Liver (tissue), 9 donors: Measurements from ENCODE around the gene UMAD1. TPM values are rescaled to one million over a fixed set of nuclear protein-coding genes. Genes with fewer than 3 reads are reported as not detected.

Source experiments
- DNase-seq: peaks from one replicate; pipeline ENCODE4 v3.0.0-alpha.2; 2017; ENCODE audit warnings: low spot score
- H3K27ac ChIP-seq, 2 donors: one replicate each; pipeline ENCODE4 v1.7.0; 2013; ENCODE audit warnings: inconsistent platforms in 2 of 2, low read length in 2 of 2, control low read depth in 1 of 2, low read depth in 1 of 2, mild to moderate bottlenecking in 1 of 2
- H3K27me3 ChIP-seq, 4 donors: one replicate each; pipeline versions ENCODE4 v1.6.1 to v1.7.0; 2013; ENCODE audit warnings: low read length in 3 of 4, inconsistent platforms in 1 of 4, mild to moderate bottlenecking in 1 of 4, moderate library complexity in 1 of 4; ENCODE audit not compliant: control insufficient read depth in 4 of 4, insufficient read depth in 4 of 4
- H3K36me3 ChIP-seq, 4 donors: one replicate each; pipeline versions ENCODE4 v1.6.1 to v1.7.0; 2013; ENCODE audit warnings: low read length in 3 of 4, mild to moderate bottlenecking in 3 of 4, low read depth in 1 of 4, moderate library complexity in 1 of 4; ENCODE audit not compliant: control insufficient read depth in 4 of 4, insufficient read depth in 3 of 4
- H3K4me1 ChIP-seq, 4 donors: one replicate each; pipeline versions ENCODE4 v1.6.1 to v1.7.0; 2013; ENCODE audit warnings: low read length in 3 of 4, mild to moderate bottlenecking in 3 of 4, moderate library complexity in 1 of 4; ENCODE audit not compliant: control insufficient read depth in 4 of 4, insufficient read depth in 4 of 4
- H3K4me3 ChIP-seq, 3 donors: one replicate each; pipeline versions ENCODE4 v1.6.1 to v1.7.0; 2013; ENCODE audit warnings: low read length in 3 of 3, control low read depth in 1 of 3, low read depth in 1 of 3, mild to moderate bottlenecking in 1 of 3
- H3K9ac ChIP-seq, 2 donors: one replicate each; pipeline ENCODE4 v1.7.0; 2013; ENCODE audit warnings: low read length in 2 of 2, mild to moderate bottlenecking in 2 of 2, moderate library complexity in 2 of 2, control low read depth in 1 of 2, low read depth in 1 of 2
- H3K9me3 ChIP-seq, 4 donors: one replicate each; pipeline versions ENCODE4 v1.6.1 to v1.7.0; 2013; ENCODE audit warnings: low read length in 3 of 4; ENCODE audit not compliant: control insufficient read depth in 4 of 4
- ATF3 ChIP-seq: IDR thresholded peaks from 2 replicates; pipeline ENCODE4 v1.6.1; 2016; ENCODE audit warnings: antibody characterized with exemption
- CTCF ChIP-seq: fragments of 150-350 bp; IDR thresholded peaks from 2 replicates; pipeline ENCODE4 v1.5.1; 2017; ENCODE audit warnings: improper control_type of control experiment, low read depth, low read length; ENCODE audit not compliant: missing input control
- EGR1 ChIP-seq, 2 donors: IDR thresholded peaks; 2 replicates each; pipeline ENCODE4 v1.6.1; 2016 to 2018; ENCODE audit warnings: antibody characterized with exemption in 2 of 2, low read depth in 2 of 2
- FOXA1 ChIP-seq: IDR thresholded peaks from 2 replicates; pipeline ENCODE4 v1.6.1; 2016; ENCODE audit warnings: antibody characterized with exemption
- FOXA2 ChIP-seq: IDR thresholded peaks from 2 replicates; pipeline ENCODE4 v1.6.1; 2016; ENCODE audit warnings: antibody characterized with exemption
- GABPA ChIP-seq, 2 donors: IDR thresholded peaks in 1 of 2; conservative IDR thresholded peaks in 1 of 2; 2 replicates each; pipeline ENCODE4 v1.6.1; 2016; ENCODE audit warnings: antibody characterized with exemption in 2 of 2, mild to moderate bottlenecking in 1 of 2, moderate library complexity in 1 of 2
- HNF4A ChIP-seq, 2 donors: conservative IDR thresholded peaks; 2 replicates each; pipeline ENCODE4 v1.6.1; 2016; ENCODE audit warnings: antibody characterized with exemption in 2 of 2, mild to moderate bottlenecking in 2 of 2
- HNF4G ChIP-seq: IDR thresholded peaks from 2 replicates; pipeline ENCODE4 v1.6.1; 2016; ENCODE audit warnings: antibody characterized with exemption
- JUND ChIP-seq, 2 donors: IDR thresholded peaks; 2 replicates each; pipeline ENCODE4 v1.6.1; 2016; ENCODE audit warnings: antibody characterized with exemption in 2 of 2
- MAX ChIP-seq: IDR thresholded peaks from 2 replicates; pipeline ENCODE4 v1.6.1; 2016; ENCODE audit warnings: antibody characterized with exemption
- NR2F2 ChIP-seq: IDR thresholded peaks from 2 replicates; pipeline ENCODE4 v1.6.1; 2016; ENCODE audit warnings: antibody characterized with exemption
- RAD21 ChIP-seq, 2 donors: IDR thresholded peaks; 2 replicates each; pipeline ENCODE4 v1.6.1; 2016; ENCODE audit warnings: antibody characterized with exemption in 2 of 2, mild to moderate bottlenecking in 2 of 2
- REST ChIP-seq: IDR thresholded peaks from 2 replicates; pipeline ENCODE4 v1.6.1; 2016; ENCODE audit warnings: antibody characterized with exemption, mild to moderate bottlenecking
- RXRA ChIP-seq, 2 donors: IDR thresholded peaks; 2 replicates each; pipeline ENCODE4 v1.6.1; 2017 to 2018; ENCODE audit warnings: antibody characterized with exemption in 2 of 2, mild to moderate bottlenecking in 1 of 2
- SP1 ChIP-seq: IDR thresholded peaks from 2 replicates; pipeline ENCODE4 v1.6.1; 2018; ENCODE audit warnings: antibody characterized with exemption, mild to moderate bottlenecking
- TAF1 ChIP-seq: conservative IDR thresholded peaks from 2 replicates; pipeline ENCODE4 v1.6.1; 2016; ENCODE audit warnings: antibody characterized with exemption, mild to moderate bottlenecking
- YY1 ChIP-seq: IDR thresholded peaks from 2 replicates; pipeline ENCODE4 v1.6.1; 2016; ENCODE audit warnings: antibody characterized with exemption, mild to moderate bottlenecking
- ZBTB33 ChIP-seq: IDR thresholded peaks from 2 replicates; pipeline ENCODE4 v1.6.1; 2016; ENCODE audit warnings: antibody characterized with exemption
- WGBS: extraction: QIAGEN DNeasy Blood & Tissue Kit; methylation state at CpG from one replicate; pipeline ENCODE4 v1.1.7; 2013; 5-methylcytosine and 5-hydroxymethylcytosine counted together
- polyA plus RNA-seq, 2 donors: library from polyadenylated mRNA; stranded (reverse) in 1 of 2; unstranded in 1 of 2; fragments of 200-250 nt in 1 of 2; fragments of >200 nt in 1 of 2; fragmentation: Nextera tagmentation in 1 of 2; extraction: Ambion mirVana in 1 of 2; gene quantifications; one replicate each; pipeline versions ENCODE4 v1.2.1 to v1.2.3, GENCODE V29; 2013 to 2015
- total RNA-seq, 2 donors: library from RNA; depleted of rRNA; stranded (reverse); fragments of >200 nt; gene quantifications; one replicate each; pipeline ENCODE4 v1.2.3, GENCODE V29; 2014
- donor health status: healthy.
- donor health status: healthy.
- donor health status: healthy.
- donor health status: healthy.
- donor health status: healthy.

Gene UMAD1
- total and polyA plus RNA-seq, 4 donors: 5.9 to 12.2 (median 7.9) TPM

- no peak for DNase-seq
- TF ChIP-seq MAX: no peak
- TF ChIP-seq RAD21 (IDR thresholded peaks at IDR 0.05): no peak
- no peak for TF ChIP-seq REST
- no peak for TF ChIP-seq EGR1 (IDR thresholded peaks at IDR 0.05; ENCODE audit: low read depth in 2 of 2)
- no peak for TF ChIP-seq TAF1
- TF ChIP-seq FOXA1: no peak
- TF ChIP-seq JUND (IDR thresholded peaks at IDR 0.05): no peak
- TF ChIP-seq FOXA2: no peak
- TF ChIP-seq NR2F2: no peak
- TF ChIP-seq ATF3: no peak
- no peak for TF ChIP-seq HNF4G
- no peak for TF ChIP-seq GABPA (IDR thresholded peaks at IDR 0.05 in 1 of 2, conservative IDR thresholded peaks at IDR 0.05 in 1 of 2)
- no peak for TF ChIP-seq ZBTB33
- TF ChIP-seq YY1: no peak
- no peak for TF ChIP-seq CTCF
- TF ChIP-seq RXRA (IDR thresholded peaks at IDR 0.05): no peak
- no peak for TF ChIP-seq SP1
- TF ChIP-seq HNF4A (conservative IDR thresholded peaks at IDR 0.05): no peak
- no peak overlapping the region for H3K9ac ChIP-seq
- H3K4me3 ChIP-seq: no peak overlapping the region
- no peaks in the 10 kb centered on the region for H3K4me1 ChIP-seq
- H3K27ac ChIP-seq: no peak overlapping the region
- H3K36me3 ChIP-seq: no peaks in the 10 kb centered on the region
- no peaks in the 10 kb centered on the region for H3K27me3 ChIP-seq
- 97% methylated on average over 2 of the region's 2 CpGs for WGBS
- no peaks in the 10 kb centered on the region for H3K9me3 ChIP-seq
Measured at GRCh38 chr7:7902845-7903244, 262.3 kb downstream of the UMAD1 start.
